Smooth muscle cell (in vitro differentiated cells): ENCODE measurements around the gene ITPR3. TPM values are rescaled to one million over a fixed set of nuclear protein-coding genes. Genes with fewer than 3 reads are reported as not detected.
A peak's percentile ranks its signal among the peaks of the same experiment; 100 is the strongest.

Experiments used
- DNase-seq: peaks from one replicate; lab custom pipeline; 2025; ENCODE audit not compliant: unreplicated experiment; lab: John Stamatoyannopoulos, UW
- H2AFZ ChIP-seq: fragments of 200-600 bp; sonication (generic); 2 replicates; pipeline ENCODE4 v1.6.0; 2016; ENCODE audit warnings: antibody characterized with exemption, low read depth, mild to moderate bottlenecking
- H3F3A ChIP-seq: fragments of 200-600 bp; sonication (generic); 2 replicates; pipeline ENCODE4 v1.6.0; 2017; ENCODE audit warnings: antibody characterized with exemption, low read depth
- H3K27ac ChIP-seq: fragments of 200-600 bp; sonication (generic); 2 replicates; pipeline ENCODE4 v1.5.1; 2016; ENCODE audit warnings: low read depth, mild to moderate bottlenecking
- H3K27me3 ChIP-seq: fragments of 200-600 bp; sonication (generic); 2 replicates; pipeline ENCODE4 v1.6.1; 2016; ENCODE audit warnings: low read depth, mild to moderate bottlenecking
- H3K36me3 ChIP-seq: fragments of 200-600 bp; sonication (generic); 2 replicates; pipeline ENCODE4 v1.5.1; 2016; ENCODE audit warnings: low read depth
- H3K4me1 ChIP-seq: fragments of 200-600 bp; sonication (generic); 2 replicates; pipeline ENCODE4 v1.5.1; 2016; ENCODE audit warnings: low read depth
- H3K4me2 ChIP-seq: fragments of 200-600 bp; sonication (generic); 2 replicates; pipeline ENCODE4 v1.6.0; 2016; ENCODE audit warnings: mild to moderate bottlenecking
- H3K4me3 ChIP-seq: fragments of 200-600 bp; sonication (generic); 2 replicates; pipeline ENCODE4 v1.5.1; 2016; ENCODE audit warnings: mild to moderate bottlenecking
- H3K79me2 ChIP-seq: fragments of 200-600 bp; sonication (generic); 2 replicates; pipeline ENCODE4 v1.6.0; 2016; ENCODE audit warnings: low read depth, mild to moderate bottlenecking
- H3K9ac ChIP-seq: fragments of 200-600 bp; sonication (generic); 2 replicates; pipeline ENCODE4 v1.6.0; 2016; ENCODE audit warnings: low read depth
- H3K9me3 ChIP-seq: fragments of 200-600 bp; sonication (generic); replicated peaks from 2 replicates; pipeline ENCODE4 v1.5.1; 2016; ENCODE audit warnings: low read depth
- H4K20me1 ChIP-seq: fragments of 200-600 bp; sonication (generic); 2 replicates; pipeline ENCODE4 v1.6.0; 2016; ENCODE audit warnings: low read depth
- WGBS: methylation state at CpG from one replicate; pipeline ENCODE4 v1.1.7; 2016; ENCODE audit warnings: low lambda C conversion rate; 5-methylcytosine and 5-hydroxymethylcytosine counted together
- polyA plus RNA-seq: library from polyadenylated mRNA; unstranded; fragments of >200 nt; fragmentation: Nextera tagmentation; extraction: Ambion mirVana; gene quantifications from 2 replicates; pipeline ENCODE4 v1.2.1, GENCODE V29; 2016
- total RNA-seq: library from RNA; depleted of rRNA; stranded (reverse); fragments of >200 nt; gene quantifications from 2 replicates; pipeline ENCODE4 v1.2.3, GENCODE V29; 2014
- TF ChIP-seq, protein P1 (sequence below): fragments of 200-600 bp; sonication (generic); IDR thresholded peaks from 2 replicates; pipeline ENCODE4 v1.5.1; 2017; ENCODE audit warnings: borderline replicate concordance, mild to moderate bottlenecking, antibody characterized with exemption; ENCODE audit not compliant: insufficient read depth, poor library complexity, severe bottlenecking

ITPR3 gene
- total and polyA plus RNA-seq, 2 experiments from 2014 or later = 2.0 to 7.4 TPM

DNA sequence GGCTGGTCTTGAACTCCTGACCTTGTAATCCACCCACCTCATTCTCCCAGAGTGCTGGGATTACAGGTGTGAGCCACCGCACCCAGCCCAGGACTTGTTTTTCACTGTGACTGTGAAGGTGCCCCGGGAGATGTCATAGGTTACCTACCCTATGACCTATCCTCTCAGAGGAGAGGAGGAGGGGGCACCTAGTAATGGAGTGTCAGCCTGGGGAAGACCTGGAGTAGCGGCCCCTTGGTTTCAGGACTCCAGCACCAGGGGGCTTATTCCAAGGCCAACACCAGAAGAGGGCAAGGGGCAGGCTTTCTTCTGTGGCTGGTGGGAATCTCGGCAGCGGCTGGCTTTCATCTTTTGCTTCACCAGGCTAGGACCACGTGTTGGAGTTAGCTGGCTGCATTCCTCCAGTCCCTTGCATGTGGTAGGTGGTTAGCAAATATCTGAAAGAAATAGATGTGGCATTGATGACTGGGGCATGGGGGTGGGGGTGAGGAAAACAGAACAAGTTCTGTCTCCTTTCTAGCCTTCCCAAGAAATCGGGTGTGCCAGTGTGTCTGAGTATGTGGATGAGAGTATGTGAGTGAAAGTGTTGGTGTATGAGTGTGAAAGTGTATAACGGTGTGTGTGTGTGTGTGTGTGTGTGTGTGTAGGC, 7.9 kb upstream of the ITPR3 start:
- H3K9me3 ChIP-seq = no peaks in the 10 kb centered on the region
- no peak for DNase-seq
- H3F3A ChIP-seq = peaks cover 11% of the 10 kb centered on the region
- no peak overlapping the region for H2AFZ ChIP-seq
- no peak overlapping the region for H3K9ac ChIP-seq
- H3K27ac ChIP-seq = peak overlapping the region; percentile 70
- H3K79me2 ChIP-seq = no peaks in the 10 kb centered on the region
- no peaks in the 10 kb centered on the region for H3K27me3 ChIP-seq
- TF ChIP-seq, protein P1, sequence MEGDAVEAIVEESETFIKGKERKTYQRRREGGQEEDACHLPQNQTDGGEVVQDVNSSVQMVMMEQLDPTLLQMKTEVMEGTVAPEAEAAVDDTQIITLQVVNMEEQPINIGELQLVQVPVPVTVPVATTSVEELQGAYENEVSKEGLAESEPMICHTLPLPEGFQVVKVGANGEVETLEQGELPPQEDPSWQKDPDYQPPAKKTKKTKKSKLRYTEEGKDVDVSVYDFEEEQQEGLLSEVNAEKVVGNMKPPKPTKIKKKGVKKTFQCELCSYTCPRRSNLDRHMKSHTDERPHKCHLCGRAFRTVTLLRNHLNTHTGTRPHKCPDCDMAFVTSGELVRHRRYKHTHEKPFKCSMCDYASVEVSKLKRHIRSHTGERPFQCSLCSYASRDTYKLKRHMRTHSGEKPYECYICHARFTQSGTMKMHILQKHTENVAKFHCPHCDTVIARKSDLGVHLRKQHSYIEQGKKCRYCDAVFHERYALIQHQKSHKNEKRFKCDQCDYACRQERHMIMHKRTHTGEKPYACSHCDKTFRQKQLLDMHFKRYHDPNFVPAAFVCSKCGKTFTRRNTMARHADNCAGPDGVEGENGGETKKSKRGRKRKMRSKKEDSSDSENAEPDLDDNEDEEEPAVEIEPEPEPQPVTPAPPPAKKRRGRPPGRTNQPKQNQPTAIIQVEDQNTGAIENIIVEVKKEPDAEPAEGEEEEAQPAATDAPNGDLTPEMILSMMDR = no peak
- no peak overlapping the region for H3K4me3 ChIP-seq
- H3K36me3 ChIP-seq = no peaks in the 10 kb centered on the region
- peaks cover 23% of the 10 kb centered on the region for H3K4me1 ChIP-seq
- no peaks in the 10 kb centered on the region for H4K20me1 ChIP-seq
- 53% methylated on average over 8 of the region's 8 CpGs for WGBS
- peak overlapping the region; percentile 41 for H3K4me2 ChIP-seq

- no peaks in the 10 kb centered on the region for H3K79me2 ChIP-seq
- H3K27ac ChIP-seq = peak overlapping the region; percentile 70
- peaks cover 11% of the 10 kb centered on the region for H3F3A ChIP-seq
- TF ChIP-seq, protein P1 = no peak
- no peak for DNase-seq
- H3K9ac ChIP-seq = no peak overlapping the region
- H3K9me3 ChIP-seq = no peaks in the 10 kb centered on the region
- H3K4me2 ChIP-seq = peak overlapping the region; percentile 41
- H3K4me3 ChIP-seq = no peak overlapping the region
- H3K27me3 ChIP-seq = no peaks in the 10 kb centered on the region
- no peak overlapping the region for H2AFZ ChIP-seq
- WGBS = 36% methylated on average over 10 of the region's 10 CpGs
- peaks cover 23% of the 10 kb centered on the region for H3K4me1 ChIP-seq
- H4K20me1 ChIP-seq = no peaks in the 10 kb centered on the region
- H3K36me3 ChIP-seq = no peaks in the 10 kb centered on the region
Measured at GRCh38 chr6:33613795-33614168, 7.3 kb upstream of the ITPR3 start.

- Histone ChIP-seq H3K4me1 (peaks cover 5% of the 10 kb centered on the region), H3K79me2 (no peaks in the 10 kb centered on the region), H2AFZ (no peak overlapping the region), H3K27ac (no peak overlapping the region), H3K9me3 (no peaks in the 10 kb centered on the region), H3K4me3 (no peak overlapping the region), H4K20me1 (no peaks in the 10 kb centered on the region), H3F3A (no peaks in the 10 kb centered on the region), H3K4me2 (no peak overlapping the region), H3K27me3 (no peaks in the 10 kb centered on the region), H3K9ac (no peak overlapping the region), H3K36me3 (no peaks in the 10 kb centered on the region)
- WGBS = 94% methylated on average over 2 of the region's 2 CpGs
- DNase-seq = no peak
- TF ChIP-seq, protein P1 = no peak
Measured at GRCh38 chr6:33616113-33616512, 5.0 kb upstream of the ITPR3 start.

- no peak for DNase-seq
- Histone ChIP-seq H2AFZ (no peak overlapping the region), H3K27me3 (peaks cover 6% of the 10 kb centered on the region), H3K4me1 (peaks cover 6% of the 10 kb centered on the region), H3K4me3 (no peak overlapping the region), H3K9me3 (no peaks in the 10 kb centered on the region), H3K36me3 (no peaks in the 10 kb centered on the region), H3F3A (no peaks in the 10 kb centered on the region), H3K27ac (no peak overlapping the region), H4K20me1 (no peaks in the 10 kb centered on the region), H3K9ac (no peak overlapping the region), H3K79me2 (no peaks in the 10 kb centered on the region), H3K4me2 (no peak overlapping the region)
- TF ChIP-seq, protein P1 = no peak
- 86% methylated on average over 4 of the region's 4 CpGs for WGBS
Measured at GRCh38 chr6:33616913-33617312, 4.2 kb upstream of the ITPR3 start.
